WERI-Rb-1 (cell line): Measurements from ENCODE around the gene POLR3G.

Experiments
- DNase-seq: peaks from one replicate; pipeline ENCODE4 v3.0.0-alpha.2; 2020
- H3K27ac ChIP-seq: fragments of 250-450 bp; sonication (Bioruptor Pico); 2 replicates; pipeline ENCODE4 v1.5.1; 2020; ENCODE audit warnings: mild to moderate bottlenecking, moderate library complexity
- H3K27me3 ChIP-seq: fragments of 250-450 bp; sonication (Bioruptor Pico); 2 replicates; pipeline ENCODE4 v1.5.1; 2021; ENCODE audit warnings: mild to moderate bottlenecking, low read depth, moderate library complexity; ENCODE audit not compliant: insufficient read depth, severe bottlenecking
- H3K36me3 ChIP-seq: fragments of 250-450 bp; sonication (Bioruptor Pico); 2 replicates; pipeline ENCODE4 v1.5.1; 2020; ENCODE audit warnings: mild to moderate bottlenecking, moderate library complexity
- H3K4me3 ChIP-seq: 2 replicates; pipeline ENCODE4 v1.5.1; 2011; ENCODE audit warnings: low read depth, mild to moderate bottlenecking, control low read depth, low read length
- H3K9me3 ChIP-seq: fragments of 250-450 bp; sonication (Bioruptor Pico); 2 replicates; pipeline ENCODE4 v1.5.1; 2021; ENCODE audit warnings: mild to moderate bottlenecking, moderate library complexity; ENCODE audit not compliant: severe bottlenecking
- TF ChIP-seq, protein P1 (sequence below): IDR thresholded peaks from 2 replicates; pipeline ENCODE4 v1.5.1; 2011; ENCODE audit warnings: low read depth, mild to moderate bottlenecking, control low read depth, inconsistent platforms, low read length

Gene POLR3G

DNA sequence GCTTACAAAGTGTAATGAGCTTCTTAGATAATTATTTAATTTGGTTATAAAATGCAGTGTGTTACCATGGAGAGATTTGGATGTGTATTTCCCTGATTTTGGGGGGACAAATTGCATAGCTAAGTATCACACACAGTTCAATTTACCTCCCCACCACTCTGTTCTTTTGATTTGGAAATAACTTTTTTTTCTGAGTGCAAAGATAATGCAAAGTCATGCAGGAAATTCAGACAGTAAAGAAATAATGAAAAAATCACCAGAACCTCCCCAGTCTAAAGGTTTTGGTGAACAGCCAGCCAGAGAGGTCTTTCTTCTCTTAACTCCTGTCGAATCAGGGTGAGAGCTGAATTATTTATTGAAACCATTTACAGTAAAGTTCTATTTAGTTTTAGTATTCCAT, 87.1 kb downstream of the POLR3G start:
- Histone ChIP-seq H3K27ac (peak overlapping the region; percentile 89), H3K9me3 (no peaks in the 10 kb centered on the region), H3K4me3 (peak overlapping the region; percentile 41), H3K36me3 (peaks cover 6% of the 10 kb centered on the region), H3K27me3 (no peaks in the 10 kb centered on the region)
- TF ChIP-seq, protein P1, sequence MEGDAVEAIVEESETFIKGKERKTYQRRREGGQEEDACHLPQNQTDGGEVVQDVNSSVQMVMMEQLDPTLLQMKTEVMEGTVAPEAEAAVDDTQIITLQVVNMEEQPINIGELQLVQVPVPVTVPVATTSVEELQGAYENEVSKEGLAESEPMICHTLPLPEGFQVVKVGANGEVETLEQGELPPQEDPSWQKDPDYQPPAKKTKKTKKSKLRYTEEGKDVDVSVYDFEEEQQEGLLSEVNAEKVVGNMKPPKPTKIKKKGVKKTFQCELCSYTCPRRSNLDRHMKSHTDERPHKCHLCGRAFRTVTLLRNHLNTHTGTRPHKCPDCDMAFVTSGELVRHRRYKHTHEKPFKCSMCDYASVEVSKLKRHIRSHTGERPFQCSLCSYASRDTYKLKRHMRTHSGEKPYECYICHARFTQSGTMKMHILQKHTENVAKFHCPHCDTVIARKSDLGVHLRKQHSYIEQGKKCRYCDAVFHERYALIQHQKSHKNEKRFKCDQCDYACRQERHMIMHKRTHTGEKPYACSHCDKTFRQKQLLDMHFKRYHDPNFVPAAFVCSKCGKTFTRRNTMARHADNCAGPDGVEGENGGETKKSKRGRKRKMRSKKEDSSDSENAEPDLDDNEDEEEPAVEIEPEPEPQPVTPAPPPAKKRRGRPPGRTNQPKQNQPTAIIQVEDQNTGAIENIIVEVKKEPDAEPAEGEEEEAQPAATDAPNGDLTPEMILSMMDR = no peak
- DNase-seq = no peak

DNA sequence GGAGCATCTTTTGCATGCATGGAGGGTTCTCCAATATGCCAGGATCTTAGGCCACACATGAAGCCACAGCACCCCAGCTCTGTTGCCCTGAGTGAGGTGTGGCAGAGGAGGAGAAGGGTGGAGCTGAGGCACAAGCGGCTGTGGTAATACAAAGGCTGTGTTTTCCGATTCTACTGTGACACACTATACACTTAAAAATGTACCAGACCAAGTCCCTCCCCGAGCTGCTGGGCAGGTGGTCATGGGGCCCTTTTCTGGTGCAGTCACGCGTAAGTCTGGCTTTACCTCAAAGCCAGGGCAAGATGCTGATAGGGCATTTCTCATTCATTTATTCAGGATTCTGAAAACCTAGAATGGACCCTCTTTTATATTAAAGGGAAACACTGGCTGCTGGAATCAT, 87.7 kb downstream of the POLR3G start:
- no peaks in the 10 kb centered on the region for H3K27me3 ChIP-seq
- H3K27ac ChIP-seq = peak overlapping the region; percentile 89
- DNase-seq = peak; percentile 80
- H3K4me3 ChIP-seq = peak overlapping the region; percentile 41
- TF ChIP-seq, protein P1 = no peak
- H3K36me3 ChIP-seq = peaks cover 6% of the 10 kb centered on the region
- H3K9me3 ChIP-seq = no peaks in the 10 kb centered on the region

DNA sequence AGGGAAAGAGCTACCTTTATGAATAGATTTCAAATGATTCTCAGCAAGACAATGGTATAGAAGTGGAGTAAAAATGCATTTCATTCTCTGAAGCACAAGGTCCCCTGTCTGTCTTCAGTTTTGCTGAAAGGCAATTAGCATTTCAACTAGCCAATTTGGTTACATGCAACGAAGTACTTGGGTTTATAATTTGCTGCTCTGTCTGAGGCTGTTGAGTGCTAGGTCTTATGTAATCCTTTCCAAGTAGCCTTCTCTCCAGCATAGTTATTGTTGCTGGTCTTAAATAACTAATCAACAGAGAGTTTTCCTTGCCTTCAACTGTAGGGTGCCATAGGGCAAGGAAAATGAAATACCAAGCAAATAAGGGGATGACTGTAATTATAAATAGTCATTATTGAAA, 88.4 kb downstream of the POLR3G start:
- no peaks in the 10 kb centered on the region for H3K27me3 ChIP-seq
- TF ChIP-seq, protein P1 = no peak
- no peak for DNase-seq
- H3K36me3 ChIP-seq = peaks cover 6% of the 10 kb centered on the region
- H3K4me3 ChIP-seq = peak overlapping the region; percentile 41
- no peaks in the 10 kb centered on the region for H3K9me3 ChIP-seq
- peak overlapping the region; percentile 89 for H3K27ac ChIP-seq
